OCI-LY3 (cell line): Measurements from ENCODE around the gene SHMT1.
"Not testable (repeated sequence)": the region's sequence is repeated elsewhere in the genome, so short reads cannot be mapped to it uniquely, and the experiment has no call there.

Source experiments
- H2AFZ ChIP-seq: fragments of 200-600, 300-600 bp; shearing (Covaris generic); 2 replicates; pipeline ENCODE4 v1.6.0; 2014; ENCODE audit warnings: antibody characterized with exemption, low read depth, low read length
- H3K27ac ChIP-seq: fragments of 200-600, 300-600 bp; sonication (generic); 2 replicates; pipeline ENCODE4 v1.5.1; 2014; ENCODE audit warnings: mild to moderate bottlenecking, low read length, moderate library complexity, mixed read lengths
- H3K27me3 ChIP-seq: fragments of 200-600, 300-600 bp; sonication (generic); 2 replicates; pipeline ENCODE4 v1.6.1; 2014; ENCODE audit warnings: low read depth, low read length, mixed read lengths
- H3K36me3 ChIP-seq: fragments of 200-600, 300-600 bp; sonication (generic); replicated peaks from 2 replicates; pipeline ENCODE3; 2014; ENCODE audit warnings: low read depth, low read length, mixed read lengths
- H3K4me1 ChIP-seq: fragments of 300-600, 200-600 bp; sonication (generic); 2 replicates; pipeline ENCODE4 v1.6.1; 2014; ENCODE audit warnings: low read length, mixed read lengths
- H3K4me2 ChIP-seq: fragments of 200-600, 300-600 bp; sonication (generic); 2 replicates; pipeline ENCODE4 v1.6.1; 2014; ENCODE audit warnings: low read length, mixed read lengths
- H3K4me3 ChIP-seq: fragments of 300-600, 200-600 bp; sonication (generic); 2 replicates; pipeline ENCODE4 v1.5.1; 2014; ENCODE audit warnings: antibody characterized with exemption, mild to moderate bottlenecking, low read length, moderate library complexity
- H3K79me2 ChIP-seq: fragments of 300-600, 200-600 bp; shearing (Covaris generic); 2 replicates; pipeline ENCODE4 v1.6.1; 2014; ENCODE audit warnings: mild to moderate bottlenecking, low read length, mixed read lengths
- H3K9ac ChIP-seq: fragments of 300-600, 200-600 bp; shearing (Covaris generic); 2 replicates; pipeline ENCODE4 v1.6.0; 2014; ENCODE audit warnings: mild to moderate bottlenecking, low read length, moderate library complexity
- H3K9me3 ChIP-seq: fragments of 200-600, 300-600 bp; shearing (Covaris generic); 2 replicates; pipeline ENCODE4 v1.6.1; 2014; ENCODE audit warnings: low read length, mixed read lengths; ENCODE audit not compliant: insufficient read depth
- H4K20me1 ChIP-seq: fragments of 200-600, 300-600 bp; sonication (generic); 2 replicates; pipeline ENCODE4 v1.6.1; 2016; ENCODE audit warnings: low read length, mixed read lengths; ENCODE audit not compliant: insufficient read depth
- CTCF ChIP-seq: fragments of 200-600, 300-600 bp; sonication (generic); IDR thresholded peaks from 2 replicates; pipeline ENCODE4 v1.5.1; 2014; ENCODE audit warnings: antibody characterized with exemption, low read length, low read depth
- EZH2phosphoT487 ChIP-seq: fragments of 200-600 bp; shearing (Covaris generic); IDR thresholded peaks from 2 replicates; pipeline ENCODE4 v1.6.1; 2018; ENCODE audit warnings: antibody characterized with exemption, mixed run types, low read depth

The SHMT1 gene

GRCh38 chr17:18353541-18353940, 9.8 kb downstream of the SHMT1 start:
- H3K4me3 ChIP-seq, result no peak overlapping the region
- no peak overlapping the region for H3K9ac ChIP-seq
- no peaks in the 10 kb centered on the region for H3K79me2 ChIP-seq
- H3K4me1 ChIP-seq, result no peaks in the 10 kb centered on the region
- H3K9me3 ChIP-seq, result no peaks in the 10 kb centered on the region
- H2AFZ ChIP-seq, result no peak overlapping the region
- H3K4me2 ChIP-seq, result no peak overlapping the region
- no peaks in the 10 kb centered on the region for H3K36me3 ChIP-seq
- no peak overlapping the region for H3K27ac ChIP-seq
- no peaks in the 10 kb centered on the region for H3K27me3 ChIP-seq
- H4K20me1 ChIP-seq, result no peaks in the 10 kb centered on the region
- TF ChIP-seq CTCF (no peak), EZH2phosphoT487 (no peak)

DNA sequence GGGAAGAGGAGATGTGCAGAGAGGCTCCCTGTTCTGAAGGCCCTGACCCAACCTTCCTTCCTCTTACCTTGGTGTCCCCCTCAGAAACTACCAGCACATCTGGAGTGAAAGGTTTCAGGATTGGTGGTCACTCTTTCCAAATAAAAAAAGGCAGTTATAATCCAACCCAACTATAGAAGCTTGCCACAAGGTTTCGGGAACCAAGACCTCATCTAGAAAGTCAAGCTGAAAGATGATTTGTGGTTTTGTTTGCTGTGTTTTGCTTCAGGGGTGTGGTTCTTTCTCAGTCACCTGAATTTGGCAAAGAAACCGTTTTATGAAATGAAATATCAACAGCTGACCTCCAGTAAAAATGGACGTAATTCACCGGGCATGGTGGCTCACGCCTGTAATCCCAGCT, 19.3 kb downstream of the SHMT1 start:
- TF ChIP-seq EZH2phosphoT487 (no peak), CTCF (no peak)
- no peak overlapping the region for H3K4me2 ChIP-seq
- no peak overlapping the region for H2AFZ ChIP-seq
- H3K36me3 ChIP-seq, result no peaks in the 10 kb centered on the region
- no peaks in the 10 kb centered on the region for H3K27me3 ChIP-seq
- no peaks in the 10 kb centered on the region for H3K9me3 ChIP-seq
- no peak overlapping the region for H3K4me3 ChIP-seq
- no peaks in the 10 kb centered on the region for H3K79me2 ChIP-seq
- no peaks in the 10 kb centered on the region for H4K20me1 ChIP-seq
- H3K9ac ChIP-seq, result no peak overlapping the region
- no peak overlapping the region for H3K27ac ChIP-seq
- H3K4me1 ChIP-seq, result no peaks in the 10 kb centered on the region

DNA sequence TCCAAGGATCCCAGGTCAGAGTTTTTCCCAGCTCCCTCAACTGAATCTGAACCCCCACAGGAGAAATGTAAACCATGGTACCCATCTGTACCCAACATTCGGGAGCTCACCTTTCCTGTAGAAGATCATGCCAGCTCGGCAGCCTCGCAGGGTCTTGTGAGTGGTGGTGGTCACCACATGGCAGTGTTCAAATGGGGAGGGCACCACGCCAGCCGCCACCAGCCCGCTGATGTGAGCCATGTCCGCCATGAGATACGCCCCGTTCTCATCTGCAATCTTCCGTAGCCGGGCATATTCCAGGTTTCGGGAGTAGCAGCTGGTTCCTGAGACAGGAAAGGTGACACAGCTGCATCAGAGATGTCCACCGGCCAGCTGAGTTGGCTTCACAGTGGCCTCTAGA, 23.4 kb downstream of the SHMT1 start:
- Histone ChIP-seq H3K4me2 (no peak overlapping the region), H3K4me1 (no peaks in the 10 kb centered on the region), H4K20me1 (no peaks in the 10 kb centered on the region), H3K9ac (no peak overlapping the region), H3K9me3 (no peaks in the 10 kb centered on the region), H3K4me3 (no peak overlapping the region), H3K36me3 (no peaks in the 10 kb centered on the region), H2AFZ (no peak overlapping the region), H3K27me3 (no peaks in the 10 kb centered on the region), H3K79me2 (no peaks in the 10 kb centered on the region), H3K27ac (no peak overlapping the region)
- TF ChIP-seq CTCF, result no peak
- TF ChIP-seq EZH2phosphoT487, result no peak

DNA sequence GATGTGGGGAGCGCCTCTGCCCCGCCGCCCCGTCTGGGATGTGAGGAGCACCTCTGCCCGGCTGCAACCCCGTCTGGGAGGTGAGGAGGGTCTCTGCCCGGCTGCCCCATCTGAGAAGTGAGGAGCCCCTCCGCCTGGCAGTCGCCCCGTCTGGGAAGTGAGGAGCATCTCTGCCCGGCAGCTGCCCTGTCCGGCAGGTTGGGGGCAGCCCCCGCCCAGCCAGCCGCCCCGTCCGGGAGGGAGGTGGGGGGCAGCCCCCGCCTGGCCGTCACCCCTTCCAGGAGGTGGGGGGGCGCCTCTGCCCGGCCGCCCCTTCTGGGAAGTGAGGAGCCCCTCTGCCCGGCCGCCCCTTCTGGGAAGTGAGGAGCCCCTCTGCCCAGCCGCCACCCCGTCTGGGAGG, 25.2 kb downstream of the SHMT1 start:
- H3K9ac ChIP-seq, H3K4me3 ChIP-seq, H4K20me1 ChIP-seq, H3K9me3 ChIP-seq, H3K4me1 ChIP-seq, H2AFZ ChIP-seq, H3K36me3 ChIP-seq, H3K4me2 ChIP-seq, H3K27me3 ChIP-seq, H3K27ac ChIP-seq, H3K79me2 ChIP-seq: not testable (repeated sequence)

DNA sequence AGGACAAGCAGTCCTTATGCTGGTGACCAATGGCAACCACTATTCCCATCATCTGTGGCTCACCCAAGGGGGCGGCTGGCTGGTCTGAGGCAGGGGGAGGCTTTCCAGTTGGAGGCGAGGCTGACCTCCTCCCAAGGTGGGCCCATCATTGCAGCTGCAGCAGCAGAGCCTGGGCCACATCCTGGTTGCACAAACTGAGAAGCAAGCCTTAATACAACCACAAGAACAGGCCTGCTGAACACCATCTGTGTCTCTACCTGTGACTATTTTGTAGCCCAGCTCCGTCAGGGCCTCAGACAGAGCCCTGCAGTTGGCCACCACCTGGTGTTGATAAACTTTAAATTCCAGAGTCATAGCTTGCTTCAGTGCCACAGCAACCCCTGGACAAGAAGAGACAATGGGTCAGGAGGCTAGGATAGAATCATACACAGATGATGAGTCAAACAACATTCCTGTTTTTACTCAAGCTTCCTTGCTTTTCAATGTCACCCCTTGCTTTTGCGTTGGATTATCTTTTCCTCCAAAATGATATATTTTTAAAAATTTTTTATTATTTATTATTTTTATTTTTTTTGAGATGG, 30.4 kb downstream of the SHMT1 start:
- no peak overlapping the region for H3K4me3 ChIP-seq
- no peak for TF ChIP-seq EZH2phosphoT487
- TF ChIP-seq CTCF, result no peak
- H2AFZ ChIP-seq, result no peak overlapping the region
- H3K79me2 ChIP-seq, result no peaks in the 10 kb centered on the region
- no peak overlapping the region for H3K27ac ChIP-seq
- H3K4me1 ChIP-seq, result no peaks in the 10 kb centered on the region
- H3K9me3 ChIP-seq, result no peaks in the 10 kb centered on the region
- no peak overlapping the region for H3K4me2 ChIP-seq
- H3K27me3 ChIP-seq, result no peaks in the 10 kb centered on the region
- no peaks in the 10 kb centered on the region for H4K20me1 ChIP-seq
- no peak overlapping the region for H3K9ac ChIP-seq
- H3K36me3 ChIP-seq, result no peaks in the 10 kb centered on the region
